GM08714 (cell line): Measurements from ENCODE around the gene BTD.
A peak's percentile ranks its signal among the peaks of the same experiment; 100 is the strongest.

Experiments used
- H3K4me3 ChIP-seq: fragments of 200-500 bp; sonication (Bioruptor generic); 2 replicates; pipeline ENCODE4 v1.5.1; 2014; ENCODE audit warnings: mild to moderate bottlenecking, low read length, inconsistent platforms
- ZNF274 ChIP-seq: IDR thresholded peaks from 2 replicates; pipeline ENCODE4 v1.6.1; 2012; ENCODE audit warnings: mild to moderate bottlenecking, low read depth, low read length

The BTD gene

GRCh38 chr3:15623535-15624440 lies 22.2 kb downstream of the BTD start:
- TF ChIP-seq ZNF274 = no peak
- H3K4me3 ChIP-seq = no peak overlapping the region

GRCh38 chr3:15628967-15629366 lies 27.4 kb downstream of the BTD start:
- H3K4me3 ChIP-seq = no peak overlapping the region
- no peak for TF ChIP-seq ZNF274

GRCh38 chr3:15629860-15630597 lies 28.5 kb downstream of the BTD start:
- H3K4me3 ChIP-seq = no peak overlapping the region; the same call in 1 of the 2 replicates
- no peak for TF ChIP-seq ZNF274

- H3K4me3 ChIP-seq = peak overlapping the region; percentile 50
- TF ChIP-seq ZNF274 = no peak
Measured at GRCh38 chr3:15630646-15631350, 29.3 kb downstream of the BTD start.

- TF ChIP-seq ZNF274 = no peak
- H3K4me3 ChIP-seq = no peak overlapping the region
Measured at GRCh38 chr3:15631426-15632211, 30.1 kb downstream of the BTD start.

- no peak for TF ChIP-seq ZNF274
- no peak overlapping the region for H3K4me3 ChIP-seq
Measured at GRCh38 chr3:15632212-15632580, 30.7 kb downstream of the BTD start.

GRCh38 chr3:15633159-15633558 lies 31.6 kb downstream of the BTD start:
- no peak overlapping the region for H3K4me3 ChIP-seq

GRCh38 chr3:15633766-15634598 lies 32.4 kb downstream of the BTD start:
- no peak overlapping the region for H3K4me3 ChIP-seq
- TF ChIP-seq ZNF274 = no peak

More at GRCh38 chr3:15633159-15633558, 31.6 kb downstream of the BTD start:
- TF ChIP-seq ZNF274 = no peak

- TF ChIP-seq ZNF274 = no peak
Measured at GRCh38 chr3:15634671-15635070, 33.1 kb downstream of the BTD start.

GRCh38 chr3:15635121-15635661 lies 33.6 kb downstream of the BTD start:
- no peak overlapping the region for H3K4me3 ChIP-seq
- TF ChIP-seq ZNF274 = no peak

More at GRCh38 chr3:15634671-15635070, 33.1 kb downstream of the BTD start:
- H3K4me3 ChIP-seq = no peak overlapping the region

GRCh38 chr3:15636028-15636709 lies 34.6 kb downstream of the BTD start:
- H3K4me3 ChIP-seq = no peak overlapping the region
- TF ChIP-seq ZNF274 = no peak
